Neural progenitor cell (in vitro differentiated cells): Measurements from ENCODE around the gene DNAI7. TPM values are rescaled to one million over a fixed set of nuclear protein-coding genes. Genes with fewer than 3 reads are reported as not detected.

Experiments used
- DNase-seq: peaks from one replicate; pipeline ENCODE4 v3.0.0-alpha.2; 2016; ENCODE audit warnings: low spot score
- H2AFZ ChIP-seq: fragments of 200-600 bp; sonication (generic); replicated peaks from 2 replicates; pipeline ENCODE4 v1.6.1; 2016; ENCODE audit warnings: antibody characterized with exemption
- H3F3A ChIP-seq: fragments of 200-600 bp; sonication (generic); 2 replicates; pipeline ENCODE4 v1.6.1; 2016; ENCODE audit warnings: antibody characterized with exemption, low read depth
- H3K27ac ChIP-seq: fragments of 200-600 bp; sonication (generic); 2 replicates; pipeline ENCODE4 v1.5.1; 2016; ENCODE audit warnings: mild to moderate bottlenecking
- H3K27me3 ChIP-seq: fragments of 200-600 bp; sonication (generic); 2 replicates; pipeline ENCODE4 v1.6.1; 2016; ENCODE audit warnings: mild to moderate bottlenecking, moderate library complexity
- H3K36me3 ChIP-seq: fragments of 200-600 bp; sonication (generic); 2 replicates; pipeline ENCODE4 v1.5.1; 2016
- H3K4me1 ChIP-seq: fragments of 200-600 bp; sonication (generic); 2 replicates; pipeline ENCODE4 v1.6.1; 2016; ENCODE audit warnings: mixed run types
- H3K4me2 ChIP-seq: fragments of 200-600 bp; sonication (generic); 2 replicates; pipeline ENCODE4 v1.6.1; 2016
- H3K4me3 ChIP-seq: fragments of 200-600 bp; sonication (generic); 2 replicates; pipeline ENCODE4 v1.5.1; 2016
- H3K79me2 ChIP-seq: fragments of 200-600 bp; sonication (generic); 2 replicates; pipeline ENCODE4 v1.6.1; 2016; ENCODE audit warnings: low read depth
- H3K9ac ChIP-seq: fragments of 200-600 bp; sonication (generic); 2 replicates; pipeline ENCODE4 v1.6.1; 2016
- H3K9me3 ChIP-seq: fragments of 200-600 bp; sonication (generic); 2 replicates; pipeline ENCODE4 v1.5.1; 2016; ENCODE audit warnings: low read depth
- H4K20me1 ChIP-seq: fragments of 200-600 bp; sonication (generic); 2 replicates; pipeline ENCODE4 v1.6.1; 2016; ENCODE audit warnings: low read depth
- H3K27ac Mint-ChIP-seq: 3 replicates; pipeline ENCODE4 v1.8.0; 2021; ENCODE audit warnings: mixed read lengths
- H3K27me3 Mint-ChIP-seq: 2 replicates; pipeline ENCODE4 v1.8.0; 2022; ENCODE audit warnings: low read depth, mild to moderate bottlenecking, inconsistent platforms, moderate library complexity, mixed read lengths; ENCODE audit not compliant: insufficient read depth
- H3K36me3 Mint-ChIP-seq: 3 replicates; pipeline ENCODE4 v1.8.0; 2021; ENCODE audit warnings: mixed read lengths
- H3K4me1 Mint-ChIP-seq: 3 replicates; pipeline ENCODE4 v1.8.0; 2021; ENCODE audit warnings: mixed read lengths
- H3K4me3 Mint-ChIP-seq: 3 replicates; pipeline ENCODE4 v1.8.0; 2021; ENCODE audit warnings: mild to moderate bottlenecking, moderate library complexity, mixed read lengths
- H3K9me3 Mint-ChIP-seq: 3 replicates; pipeline ENCODE4 v1.8.0; 2020; ENCODE audit warnings: mixed read lengths
- CTCF ChIP-seq: fragments of 200-600 bp; sonication (generic); IDR thresholded peaks from 2 replicates; pipeline ENCODE4 v1.5.1; 2017; ENCODE audit warnings: antibody characterized with exemption, mild to moderate bottlenecking
- EZH2 ChIP-seq: fragments of 200-600 bp; sonication (generic); IDR thresholded peaks from 2 replicates; pipeline ENCODE4 v1.6.1; 2017; ENCODE audit warnings: antibody characterized with exemption, mild to moderate bottlenecking, moderate library complexity
- EZH2phosphoT487 ChIP-seq: fragments of 200-600 bp; sonication (generic); IDR thresholded peaks from 2 replicates; pipeline ENCODE4 v1.6.1; 2017; ENCODE audit warnings: antibody characterized with exemption
- total RNA-seq: library from RNA; depleted of rRNA; stranded (reverse); fragments of >200 nt; gene quantifications from 2 replicates; pipeline ENCODE4 v1.2.3, GENCODE V29; 2015; ENCODE audit warnings: low replicate concordance

The DNAI7 gene
- total RNA-seq, 1 donor from 2014 or later = 1.1 TPM

- no peak for DNase-seq
- Histone ChIP-seq H4K20me1 (no peaks in the 10 kb centered on the region), H3K36me3 (no peaks in the 10 kb centered on the region), H3K4me3 (no peak overlapping the region), H3K27ac (no peak overlapping the region), H3F3A (no peaks in the 10 kb centered on the region), H3K9ac (no peak overlapping the region), H3K79me2 (no peaks in the 10 kb centered on the region), H3K4me1 (no peaks in the 10 kb centered on the region), H3K9me3 (no peaks in the 10 kb centered on the region), H2AFZ (no peak overlapping the region), H3K4me2 (no peak overlapping the region), H3K27me3 (no peaks in the 10 kb centered on the region)
- Mint-ChIP-seq H3K36me3 (no peaks in the 10 kb centered on the region), H3K27ac (no peak overlapping the region), H3K27me3 (no peaks in the 10 kb centered on the region), H3K9me3 (no peaks in the 10 kb centered on the region), H3K4me1 (no peaks in the 10 kb centered on the region), H3K4me3 (no peak overlapping the region)
- TF ChIP-seq EZH2phosphoT487 (no peak), CTCF (no peak), EZH2 (no peak)
Measured at GRCh38 chr12:25107920-25108319, 87.0 kb downstream of the DNAI7 start.

- no peaks in the 10 kb centered on the region for H3K4me1 Mint-ChIP-seq
- H3K79me2 ChIP-seq = no peaks in the 10 kb centered on the region
- no peak overlapping the region for H3K4me3 Mint-ChIP-seq
- no peaks in the 10 kb centered on the region for H3K36me3 Mint-ChIP-seq
- H3K4me2 ChIP-seq = no peak overlapping the region
- no peak overlapping the region for H3K27ac ChIP-seq
- H3K27ac Mint-ChIP-seq = no peak overlapping the region
- H3F3A ChIP-seq = no peaks in the 10 kb centered on the region
- TF ChIP-seq EZH2 (no peak), CTCF (no peak), EZH2phosphoT487 (no peak)
- H3K9me3 Mint-ChIP-seq = no peaks in the 10 kb centered on the region
- H3K36me3 ChIP-seq = no peaks in the 10 kb centered on the region
- peaks cover 3% of the 10 kb centered on the region for H3K27me3 Mint-ChIP-seq
- no peak overlapping the region for H2AFZ ChIP-seq
- H3K4me3 ChIP-seq = no peak overlapping the region
- H3K9ac ChIP-seq = no peak overlapping the region
- DNase-seq = no peak
- H3K9me3 ChIP-seq = no peaks in the 10 kb centered on the region
- H3K27me3 ChIP-seq = no peaks in the 10 kb centered on the region
- no peaks in the 10 kb centered on the region for H4K20me1 ChIP-seq
- no peaks in the 10 kb centered on the region for H3K4me1 ChIP-seq
Measured at GRCh38 chr12:25106818-25107217, 88.1 kb downstream of the DNAI7 start.

- Mint-ChIP-seq H3K4me3 (no peak overlapping the region), H3K4me1 (no peaks in the 10 kb centered on the region), H3K27me3 (peaks cover 3% of the 10 kb centered on the region), H3K36me3 (no peaks in the 10 kb centered on the region), H3K27ac (no peak overlapping the region), H3K9me3 (no peaks in the 10 kb centered on the region)
- no peak overlapping the region for H2AFZ ChIP-seq
- no peaks in the 10 kb centered on the region for H3K4me1 ChIP-seq
- no peak overlapping the region for H3K27ac ChIP-seq
- H3K9me3 ChIP-seq = no peaks in the 10 kb centered on the region
- TF ChIP-seq EZH2phosphoT487 (no peak), CTCF (no peak), EZH2 (no peak)
- H4K20me1 ChIP-seq = no peaks in the 10 kb centered on the region
- DNase-seq = peak; percentile 36
- no peak overlapping the region for H3K9ac ChIP-seq
- no peak overlapping the region for H3K4me2 ChIP-seq
- H3K36me3 ChIP-seq = no peaks in the 10 kb centered on the region
- no peaks in the 10 kb centered on the region for H3K79me2 ChIP-seq
- no peaks in the 10 kb centered on the region for H3F3A ChIP-seq
- H3K27me3 ChIP-seq = no peaks in the 10 kb centered on the region
- H3K4me3 ChIP-seq = no peak overlapping the region
Measured at GRCh38 chr12:25102402-25102801, 92.6 kb downstream of the DNAI7 start.

- H3K27ac Mint-ChIP-seq = no peak overlapping the region
- no peak for TF ChIP-seq CTCF
- no peak for TF ChIP-seq EZH2phosphoT487
- no peak for TF ChIP-seq EZH2
- Histone ChIP-seq H3K4me2 (no peak overlapping the region), H3K4me3 (no peak overlapping the region), H3K27me3 (no peaks in the 10 kb centered on the region), H3K9ac (no peak overlapping the region), H3K27ac (no peak overlapping the region), H2AFZ (no peak overlapping the region), H3F3A (no peaks in the 10 kb centered on the region), H3K36me3 (no peaks in the 10 kb centered on the region), H3K4me1 (no peaks in the 10 kb centered on the region), H3K9me3 (no peaks in the 10 kb centered on the region), H4K20me1 (no peaks in the 10 kb centered on the region), H3K79me2 (no peaks in the 10 kb centered on the region)
- DNase-seq = no peak
- H3K4me3 Mint-ChIP-seq = no peak overlapping the region
- no peaks in the 10 kb centered on the region for H3K9me3 Mint-ChIP-seq
- H3K36me3 Mint-ChIP-seq = no peaks in the 10 kb centered on the region
- peaks cover 3% of the 10 kb centered on the region for H3K27me3 Mint-ChIP-seq
- no peaks in the 10 kb centered on the region for H3K4me1 Mint-ChIP-seq
Measured at GRCh38 chr12:25101092-25101445, 93.9 kb downstream of the DNAI7 start.
